ENCODE results near the gene FRMD1.

GRCh38 chr6:168043193-168043847, 35.7 kb downstream of the FRMD1 start:
- no peak for TF ChIP-seq CTCF (IDR thresholded peaks at IDR 0.05; ENCODE audit: extremely low read depth in 1 of 2, insufficient read depth in 1 of 2, low read depth in 1 of 2, low read length in 2 of 2)
- TF ChIP-seq POLR2A (IDR thresholded peaks at IDR 0.05; ENCODE audit: low read depth, low read length) = no peak
- TF ChIP-seq FOS (IDR thresholded peaks at IDR 0.05; ENCODE audit: borderline replicate concordance, insufficient read depth, low read length) = no peak
- no peak for TF ChIP-seq POLR2AphosphoS5 (IDR thresholded peaks at IDR 0.05; ENCODE audit: insufficient read depth, low read depth, low read length)
- no peak for TF ChIP-seq EZH2 (IDR thresholded peaks at IDR 0.05; ENCODE audit: borderline replicate concordance, low read depth, low read length, severe bottlenecking)
